Activated CD8-positive, alpha-beta memory T cell treated with anti-CD3 and anti-CD28 coated beads, Interleukin-2, amount 10 ng/mL, durations not matched to agents 7 days and 5 days (primary cell): ENCODE data around the gene AKAP13. TPM values are rescaled to one million over a fixed set of nuclear protein-coding genes. Genes with fewer than 3 reads are reported as not detected.

Experiments used
- ATAC-seq: fragments of 150-1000 bp; cut with Tn5 transposase; one replicate; pipeline ENCODE4 v1.10.0; 2021; ENCODE audit warnings: moderate library complexity
- CTCF ChIA-PET: fragments of 350-600 bp; sonication (Branson Sonifier 250); formaldehyde crosslinking; loops from one replicate; lab custom pipeline; 2021; ENCODE audit warnings: antibody characterized with exemption; lab: Charles Lee
- DNase-seq: peaks from one replicate; pipeline ENCODE4 v3.0.0-alpha.2; 2020
- H3K27ac Mint-ChIP-seq: one replicate; pipeline ENCODE4 v1.8.0; 2021; ENCODE audit warnings: mild to moderate bottlenecking, mixed read lengths
- H3K27me3 Mint-ChIP-seq: one replicate; pipeline ENCODE4 v1.8.0; 2021; ENCODE audit warnings: mixed read lengths
- H3K36me3 Mint-ChIP-seq: one replicate; pipeline ENCODE4 v1.8.0; 2021; ENCODE audit warnings: mild to moderate bottlenecking, mixed read lengths
- H3K4me1 Mint-ChIP-seq: one replicate; pipeline ENCODE4 v1.8.0; 2021; ENCODE audit warnings: mixed read lengths
- H3K4me3 Mint-ChIP-seq: one replicate; pipeline ENCODE4 v1.8.0; 2021; ENCODE audit warnings: mild to moderate bottlenecking, moderate library complexity, mixed read lengths
- H3K9me3 Mint-ChIP-seq: one replicate; pipeline ENCODE4 v1.8.0; 2022; ENCODE audit warnings: low read depth, mixed read lengths
- total RNA-seq, 2 experiments: library from RNA; stranded (reverse); gene quantifications; one replicate each; pipeline ENCODE4 v1.2.3, GENCODE V29; 2021

Gene AKAP13
- total RNA-seq, 2 experiments from 2014 or later = 150 to 172 TPM

- ATAC-seq = no peak
- Mint-ChIP-seq H3K27me3 (no peaks in the 10 kb centered on the region), H3K4me3 (no peak overlapping the region), H3K4me1 (peaks cover 22% of the 10 kb centered on the region), H3K27ac (no peak overlapping the region), H3K9me3 (no peaks in the 10 kb centered on the region), H3K36me3 (peaks cover 4% of the 10 kb centered on the region)
- no peak for DNase-seq
- CTCF ChIA-PET = interaction anchor here (0.7 to 1.4 kb wide), 3 partner anchors 23 to 24 kb away, joined by 3 to 4 read pairs (median 4); no protein-coding TSS in a partner anchor
Observed at GRCh38 chr15:85354461-85354860, 25.9 kb upstream of the AKAP13 start.

- Mint-ChIP-seq H3K4me3 (no peak overlapping the region), H3K27ac (no peak overlapping the region), H3K36me3 (peaks cover 4% of the 10 kb centered on the region), H3K27me3 (no peaks in the 10 kb centered on the region), H3K9me3 (no peaks in the 10 kb centered on the region), H3K4me1 (peaks cover 22% of the 10 kb centered on the region)
- DNase-seq = no peak
- ATAC-seq = no peak
- CTCF ChIA-PET = interaction anchor here (0.7 kb wide), 1 partner anchor 24 kb away, joined by 3 read pairs; no protein-coding TSS in a partner anchor
Observed at GRCh38 chr15:85354948-85355347, 25.5 kb upstream of the AKAP13 start.

GRCh38 chr15:85356276-85356675, 24.1 kb upstream of the AKAP13 start:
- Mint-ChIP-seq H3K4me3 (no peak overlapping the region), H3K4me1 (peaks cover 26% of the 10 kb centered on the region), H3K27ac (no peak overlapping the region), H3K36me3 (peaks cover 4% of the 10 kb centered on the region), H3K9me3 (no peaks in the 10 kb centered on the region), H3K27me3 (no peaks in the 10 kb centered on the region)
- ATAC-seq (no peak), DNase-seq (no peak)
- CTCF ChIA-PET = interaction anchor here (1.3 kb wide), 1 partner anchor 25 kb away, joined by 7 read pairs; no protein-coding TSS in a partner anchor

- no peak overlapping the region for H3K4me3 Mint-ChIP-seq
- DNase-seq (no peak), ATAC-seq (no peak)
- H3K36me3 Mint-ChIP-seq = no peaks in the 10 kb centered on the region
- CTCF ChIA-PET = interaction anchor here (0.8 to 0.9 kb wide), 2 partner anchors 16 to 20 kb away, joined by 3 to 5 read pairs; no protein-coding TSS in a partner anchor
- H3K27ac Mint-ChIP-seq = no peak overlapping the region
- H3K4me1 Mint-ChIP-seq = peaks cover 26% of the 10 kb centered on the region
- no peaks in the 10 kb centered on the region for H3K27me3 Mint-ChIP-seq
- H3K9me3 Mint-ChIP-seq = no peaks in the 10 kb centered on the region
Observed at GRCh38 chr15:85361323-85361722, 19.1 kb upstream of the AKAP13 start.

- Mint-ChIP-seq H3K27ac (no peak overlapping the region), H3K36me3 (no peaks in the 10 kb centered on the region), H3K9me3 (no peaks in the 10 kb centered on the region), H3K4me1 (peaks cover 20% of the 10 kb centered on the region), H3K4me3 (no peak overlapping the region), H3K27me3 (no peaks in the 10 kb centered on the region)
- ATAC-seq (no peak), DNase-seq (no peak)
- CTCF ChIA-PET = interaction anchor here (1.0 to 1.2 kb wide), 3 partner anchors 14 to 52 kb away, joined by 3 to 5 read pairs (median 3); no protein-coding TSS in a partner anchor
Observed at GRCh38 chr15:85362436-85363081, 17.8 kb upstream of the AKAP13 start.

- Mint-ChIP-seq H3K4me3 (no peak overlapping the region), H3K27me3 (no peaks in the 10 kb centered on the region), H3K36me3 (no peaks in the 10 kb centered on the region), H3K4me1 (peaks cover 8% of the 10 kb centered on the region), H3K9me3 (no peaks in the 10 kb centered on the region), H3K27ac (no peak overlapping the region)
- no peak for ATAC-seq
- CTCF ChIA-PET = interaction anchor here (1.3 kb wide), 1 partner anchor 11 kb away, joined by 3 read pairs; no protein-coding TSS in a partner anchor
- no peak for DNase-seq
Observed at GRCh38 chr15:85365980-85366379, 14.4 kb upstream of the AKAP13 start.

GRCh38 chr15:85367741-85368140, 12.7 kb upstream of the AKAP13 start:
- ATAC-seq = no peak
- Mint-ChIP-seq H3K4me3 (no peak overlapping the region), H3K36me3 (no peaks in the 10 kb centered on the region), H3K4me1 (peaks cover 2% of the 10 kb centered on the region), H3K27me3 (no peaks in the 10 kb centered on the region), H3K9me3 (no peaks in the 10 kb centered on the region), H3K27ac (no peak overlapping the region)
- DNase-seq = no peak
- CTCF ChIA-PET = interaction anchor here (0.8 to 1.1 kb wide), 2 partner anchors 14 to 46 kb away, joined by 3 to 4 read pairs; no protein-coding TSS in a partner anchor

GRCh38 chr15:85374831-85375230, 5.6 kb upstream of the AKAP13 start:
- no peak for DNase-seq
- ATAC-seq = no peak
- H3K9me3 Mint-ChIP-seq = no peaks in the 10 kb centered on the region
- no peak overlapping the region for H3K27ac Mint-ChIP-seq
- peaks cover 35% of the 10 kb centered on the region for H3K4me1 Mint-ChIP-seq
- no peak overlapping the region for H3K4me3 Mint-ChIP-seq
- H3K36me3 Mint-ChIP-seq = peaks cover 7% of the 10 kb centered on the region
- peaks cover 2% of the 10 kb centered on the region for H3K27me3 Mint-ChIP-seq
- CTCF ChIA-PET = interaction anchor here (1.3 to 2.6 kb wide), 2 partner anchors 38 to 44 kb away, joined by 3 to 8 read pairs; no protein-coding TSS in a partner anchor

- CTCF ChIA-PET = interaction anchor here (1.0 to 4.7 kb wide), 5 partner anchors 11 to 81 kb away, joined by 3 to 39 read pairs (median 5); no protein-coding TSS in a partner anchor
- peaks cover 11% of the 10 kb centered on the region for H3K36me3 Mint-ChIP-seq
- no peak for DNase-seq
- ATAC-seq = no peak
- H3K27ac Mint-ChIP-seq = peak overlapping the region; percentile 62
- H3K4me1 Mint-ChIP-seq = peaks cover 43% of the 10 kb centered on the region
- no peaks in the 10 kb centered on the region for H3K9me3 Mint-ChIP-seq
- H3K4me3 Mint-ChIP-seq = peak overlapping the region; percentile 3
- peaks cover 2% of the 10 kb centered on the region for H3K27me3 Mint-ChIP-seq
Observed at GRCh38 chr15:85377269-85377668, 3.1 kb upstream of the AKAP13 start.

GRCh38 chr15:85377986-85378385, 2.4 kb upstream of the AKAP13 start:
- peaks cover 2% of the 10 kb centered on the region for H3K27me3 Mint-ChIP-seq
- H3K27ac Mint-ChIP-seq = no peak overlapping the region
- H3K36me3 Mint-ChIP-seq = peaks cover 12% of the 10 kb centered on the region
- ATAC-seq (no peak), DNase-seq (no peak)
- no peaks in the 10 kb centered on the region for H3K9me3 Mint-ChIP-seq
- peaks cover 50% of the 10 kb centered on the region for H3K4me1 Mint-ChIP-seq
- CTCF ChIA-PET = interaction anchor here (0.6 to 4.7 kb wide), 7 partner anchors 12 to 811 kb away, joined by 3 to 39 read pairs (median 4); no protein-coding TSS in a partner anchor
- H3K4me3 Mint-ChIP-seq = no peak overlapping the region

GRCh38 chr15:85379403-85380131, 836 bp upstream of the AKAP13 start:
- CTCF ChIA-PET = interaction anchor here (0.6 to 4.7 kb wide), 12 partner anchors 25 to 409 kb away, joined by 3 to 39 read pairs (median 4); no protein-coding TSS in a partner anchor
- H3K4me1 Mint-ChIP-seq = peaks cover 61% of the 10 kb centered on the region
- peak; percentile 5 for ATAC-seq
- peaks cover 2% of the 10 kb centered on the region for H3K27me3 Mint-ChIP-seq
- H3K9me3 Mint-ChIP-seq = no peaks in the 10 kb centered on the region
- peaks cover 20% of the 10 kb centered on the region for H3K36me3 Mint-ChIP-seq
- H3K27ac Mint-ChIP-seq = peak overlapping the region; percentile 94
- DNase-seq = peak; percentile 84
- H3K4me3 Mint-ChIP-seq = peak overlapping the region; percentile 78

GRCh38 chr15:85380812-85381642, 624 bp downstream of the AKAP13 start:
- DNase-seq (peak; percentile 68), ATAC-seq (peak; percentile 53)
- CTCF ChIA-PET = interaction anchor here (0.8 to 4.7 kb wide), 14 partner anchors 13 to 85 kb away, joined by 3 to 39 read pairs (median 6); no protein-coding TSS in a partner anchor
- Mint-ChIP-seq H3K36me3 (peaks cover 26% of the 10 kb centered on the region), H3K4me3 (peak overlapping the region; percentile 78), H3K4me1 (peaks cover 61% of the 10 kb centered on the region), H3K27me3 (no peaks in the 10 kb centered on the region), H3K9me3 (no peaks in the 10 kb centered on the region), H3K27ac (peak overlapping the region; percentile 94)
